Measurements from ENCODE around the gene OTOF.

OTOF gene

GRCh38 chr2:26483957-26484565 is 6.1 kb upstream of the OTOF start:
- CTCF ChIA-PET: interaction anchor here (1.2 kb wide), 1 partner anchor 8 kb away, joined by 6 read pairs; no protein-coding TSS in a partner anchor
- POLR2A ChIA-PET (ENCODE audit: low non-redundant PET): no interaction called here
- H3K27ac ChIP-seq: no peak overlapping the region
- no peak for TF ChIP-seq CTCF (conservative IDR thresholded peaks at IDR 0.05; ENCODE audit: low read depth)
- no peak for DNase-seq (ENCODE audit: low spot score)

- H3K27ac ChIP-seq: no peak overlapping the region
- CTCF ChIA-PET: interaction anchor here (1.2 kb wide), 1 partner anchor 8 kb away, joined by 6 read pairs; no protein-coding TSS in a partner anchor
- TF ChIP-seq CTCF (conservative IDR thresholded peaks at IDR 0.05; ENCODE audit: low read depth): no peak
- no peak for DNase-seq (ENCODE audit: low spot score)
- POLR2A ChIA-PET (ENCODE audit: low non-redundant PET): no interaction called here
These were observed 5.6 kb upstream of the OTOF start for GRCh38 chr2:26483516-26483915.

- ChIA-PET POLR2A (ENCODE audit: low non-redundant PET) (no interaction called here), CTCF (no interaction called here)
- DNase-seq (ENCODE audit: low spot score): no peak
- TF ChIP-seq CTCF (conservative IDR thresholded peaks at IDR 0.05; ENCODE audit: low read depth): no peak
- H3K27ac ChIP-seq: no peak overlapping the region
These were observed 5.1 kb upstream of the OTOF start for GRCh38 chr2:26483027-26483326.

GRCh38 chr2:26482211-26483026 is 4.5 kb upstream of the OTOF start:
- TF ChIP-seq CTCF (conservative IDR thresholded peaks at IDR 0.05; ENCODE audit: low read depth): no peak
- POLR2A ChIA-PET (ENCODE audit: low non-redundant PET): no interaction called here
- CTCF ChIA-PET: no interaction called here
- H3K27ac ChIP-seq: no peak overlapping the region
- DNase-seq (ENCODE audit: low spot score): no peak

- POLR2A ChIA-PET (ENCODE audit: low non-redundant PET): no interaction called here
- no peak for DNase-seq (ENCODE audit: low spot score)
- TF ChIP-seq CTCF (conservative IDR thresholded peaks at IDR 0.05; ENCODE audit: low read depth): no peak
- H3K27ac ChIP-seq: no peak overlapping the region
- CTCF ChIA-PET: no interaction called here
These were observed 3.8 kb upstream of the OTOF start for GRCh38 chr2:26481706-26482105.

GRCh38 chr2:26480566-26481423 is 2.9 kb upstream of the OTOF start:
- ChIA-PET CTCF (no interaction called here), POLR2A (ENCODE audit: low non-redundant PET) (no interaction called here)
- H3K27ac ChIP-seq: no peak overlapping the region
- DNase-seq (ENCODE audit: low spot score): no peak
- TF ChIP-seq CTCF (conservative IDR thresholded peaks at IDR 0.05; ENCODE audit: low read depth): no peak

All from RWPE1 (cell line).